Measurements from ENCODE around the gene TMOD3. TPM values are rescaled to one million over a fixed set of nuclear protein-coding genes. Genes with fewer than 3 reads are reported as not detected.

TMOD3 gene
- total RNA-seq, 1 donor from 2014 or later: 28.3 TPM

- Mint-ChIP-seq H3K9me3 (no peaks in the 10 kb centered on the region), H3K36me3 (no peaks in the 10 kb centered on the region), H3K4me3 (no peak overlapping the region), H3K27me3 (ENCODE audit: low read depth) (no peaks in the 10 kb centered on the region), H3K27ac (no peak overlapping the region), H3K4me1 (peaks cover 40% of the 10 kb centered on the region)
- TF ChIP-seq CTCF (IDR thresholded peaks at IDR 0.05; ENCODE audit: unreplicated experiment): no peak
- no peak for DNase-seq (ENCODE audit: low spot score in 2 of 2, unreplicated experiment in 2 of 2)
Measured at GRCh38 chr15:51842265-51842664, 12.8 kb downstream of the TMOD3 start.

GRCh38 chr15:51842852-51843737 is 13.6 kb downstream of the TMOD3 start:
- no peak overlapping the region for H3K4me3 Mint-ChIP-seq
- no peak for TF ChIP-seq CTCF (IDR thresholded peaks at IDR 0.05; ENCODE audit: unreplicated experiment)
- DNase-seq (ENCODE audit: low spot score in 2 of 2, unreplicated experiment in 2 of 2): no peak
- H3K36me3 Mint-ChIP-seq: no peaks in the 10 kb centered on the region
- peaks cover 32% of the 10 kb centered on the region for H3K4me1 Mint-ChIP-seq
- no peaks in the 10 kb centered on the region for H3K27me3 Mint-ChIP-seq (ENCODE audit: low read depth)
- H3K27ac Mint-ChIP-seq: peak overlapping the region; percentile 13
- no peaks in the 10 kb centered on the region for H3K9me3 Mint-ChIP-seq

- Mint-ChIP-seq H3K4me3 (no peak overlapping the region), H3K4me1 (peaks cover 31% of the 10 kb centered on the region), H3K27me3 (ENCODE audit: low read depth) (no peaks in the 10 kb centered on the region), H3K9me3 (no peaks in the 10 kb centered on the region), H3K27ac (peak overlapping the region; percentile 3), H3K36me3 (peaks cover 4% of the 10 kb centered on the region)
- TF ChIP-seq CTCF (IDR thresholded peaks at IDR 0.05; ENCODE audit: unreplicated experiment): no peak
- no peak for DNase-seq (ENCODE audit: low spot score in 2 of 2, unreplicated experiment in 2 of 2)
Measured at GRCh38 chr15:51844747-51845426, 15.4 kb downstream of the TMOD3 start.

GRCh38 chr15:51846066-51846462 is 16.6 kb downstream of the TMOD3 start:
- no peak for TF ChIP-seq CTCF (IDR thresholded peaks at IDR 0.05; ENCODE audit: unreplicated experiment)
- Mint-ChIP-seq H3K27me3 (ENCODE audit: low read depth) (no peaks in the 10 kb centered on the region), H3K9me3 (no peaks in the 10 kb centered on the region), H3K4me3 (no peak overlapping the region), H3K36me3 (peaks cover 4% of the 10 kb centered on the region), H3K27ac (peak overlapping the region; percentile 81), H3K4me1 (peaks cover 31% of the 10 kb centered on the region)
- no peak for DNase-seq (ENCODE audit: low spot score in 2 of 2, unreplicated experiment in 2 of 2)

- H3K27me3 Mint-ChIP-seq (ENCODE audit: low read depth): no peaks in the 10 kb centered on the region
- H3K27ac Mint-ChIP-seq: peak overlapping the region; percentile 81
- H3K36me3 Mint-ChIP-seq: peaks cover 4% of the 10 kb centered on the region
- no peak overlapping the region for H3K4me3 Mint-ChIP-seq
- no peak for DNase-seq (ENCODE audit: low spot score in 2 of 2, unreplicated experiment in 2 of 2)
- peaks cover 31% of the 10 kb centered on the region for H3K4me1 Mint-ChIP-seq
- H3K9me3 Mint-ChIP-seq: no peaks in the 10 kb centered on the region
- TF ChIP-seq CTCF (IDR thresholded peaks at IDR 0.05; ENCODE audit: unreplicated experiment): no peak
Measured at GRCh38 chr15:51846463-51847230, 17.2 kb downstream of the TMOD3 start.
